ENCODE data around the gene PYGO2. TPM values are rescaled to one million over a fixed set of nuclear protein-coding genes. Genes with fewer than 3 reads are reported as not detected.

The PYGO2 gene
- total RNA-seq, 1 donor from 2014 or later = 7.4 TPM

- peaks cover 50% of the 10 kb centered on the region for H3K36me3 ChIP-seq (ENCODE audit: control insufficient read depth, insufficient read depth, low read length)
- FAIRE-seq = peak; percentile 43
Measured at GRCh38 chr1:155008015-155008941, 46.7 kb upstream of the PYGO2 start.

GRCh38 chr1:155007251-155007828, 45.8 kb upstream of the PYGO2 start:
- no peak for DNase-seq (ENCODE audit: low read depth)
- TF ChIP-seq CTCF (IDR thresholded peaks at IDR 0.05; ENCODE audit: insufficient read depth, low read length, severe bottlenecking) = no peak
- FAIRE-seq = no peak
- Histone ChIP-seq H3K36me3 (ENCODE audit: control insufficient read depth, insufficient read depth, low read length) (peaks cover 44% of the 10 kb centered on the region), H3K27me3 (ENCODE audit: control insufficient read depth, insufficient read depth, low read length) (no peaks in the 10 kb centered on the region), H3K4me3 (ENCODE audit: low read depth, low read length) (peak overlapping the region; percentile 35)

More at GRCh38 chr1:155008015-155008941, 46.7 kb upstream of the PYGO2 start:
- no peak for TF ChIP-seq CTCF (IDR thresholded peaks at IDR 0.05; ENCODE audit: insufficient read depth, low read length, severe bottlenecking)
- H3K27me3 ChIP-seq (ENCODE audit: control insufficient read depth, insufficient read depth, low read length) = no peaks in the 10 kb centered on the region
- DNase-seq (ENCODE audit: low read depth) = no peak
- peak overlapping the region; percentile 35 for H3K4me3 ChIP-seq (ENCODE audit: low read depth, low read length)

GRCh38 chr1:155006601-155007101, 45.1 kb upstream of the PYGO2 start:
- no peaks in the 10 kb centered on the region for H3K27me3 ChIP-seq (ENCODE audit: control insufficient read depth, insufficient read depth, low read length)
- H3K36me3 ChIP-seq (ENCODE audit: control insufficient read depth, insufficient read depth, low read length) = peaks cover 39% of the 10 kb centered on the region
- no peak for TF ChIP-seq CTCF (IDR thresholded peaks at IDR 0.05; ENCODE audit: insufficient read depth, low read length, severe bottlenecking)
- H3K4me3 ChIP-seq (ENCODE audit: low read depth, low read length) = no peak overlapping the region
- FAIRE-seq = no peak
- no peak for DNase-seq (ENCODE audit: low read depth)

- DNase-seq (ENCODE audit: low read depth) (peak; percentile 75), FAIRE-seq (no peak)
- peak overlapping the region; percentile 96 for H3K4me3 ChIP-seq (ENCODE audit: low read depth, low read length)
- H3K27me3 ChIP-seq (ENCODE audit: control insufficient read depth, insufficient read depth, low read length) = no peaks in the 10 kb centered on the region
- no peak for TF ChIP-seq CTCF (IDR thresholded peaks at IDR 0.05; ENCODE audit: insufficient read depth, low read length, severe bottlenecking)
- peaks cover 34% of the 10 kb centered on the region for H3K36me3 ChIP-seq (ENCODE audit: control insufficient read depth, insufficient read depth, low read length)
Measured at GRCh38 chr1:155005076-155006011, 43.8 kb upstream of the PYGO2 start.

GRCh38 chr1:155004352-155005075, 42.9 kb upstream of the PYGO2 start:
- DNase-seq (ENCODE audit: low read depth) (no peak), FAIRE-seq (no peak)
- Histone ChIP-seq H3K27me3 (ENCODE audit: control insufficient read depth, insufficient read depth, low read length) (no peaks in the 10 kb centered on the region), H3K36me3 (ENCODE audit: control insufficient read depth, insufficient read depth, low read length) (peaks cover 28% of the 10 kb centered on the region), H3K4me3 (ENCODE audit: low read depth, low read length) (peak overlapping the region; percentile 96)
- no peak for TF ChIP-seq CTCF (IDR thresholded peaks at IDR 0.05; ENCODE audit: insufficient read depth, low read length, severe bottlenecking)
